HEK293 (cell line): Measurements from ENCODE around the gene VEGFC.

Source experiments
- CTCF ChIA-PET: fragments of 350-600 bp; formaldehyde crosslinking; extraction: SDS; loops from one replicate; lab custom pipeline; 2021; ENCODE audit warnings: antibody characterized with exemption; lab: Yijun Ruan, JAX
- POLR2A ChIA-PET: fragments of 300-600 bp; formaldehyde crosslinking; extraction: SDS; loops from one replicate; lab custom pipeline; 2020; ENCODE audit warnings: antibody characterized with exemption, inconsistent platforms; lab: Yijun Ruan, JAX
- H3K27ac ChIP-seq: fragments of 200-500 bp; sonication (Bioruptor generic); 2 replicates; pipeline ENCODE4 v1.5.1; 2014; ENCODE audit warnings: low read depth, low read length, control low read depth, inconsistent platforms; ENCODE audit errors: extremely low read depth
- H3K36me3 ChIP-seq, 2 experiments: fragments of 200-500 bp in 1 of 2; sonication (Bioruptor generic) in 1 of 2; 1 replicate in 1 of 2; 2 replicates in 1 of 2; pipeline ENCODE4 v1.5.1; 2014 to 2017; ENCODE audit warnings: inconsistent platforms in 2 of 2, low read length in 2 of 2; ENCODE audit not compliant: control insufficient read depth in 2 of 2, insufficient read depth in 1 of 2
- H3K4me1 ChIP-seq: fragments of 200-500 bp; sonication (Bioruptor generic); 2 replicates; pipeline ENCODE4 v1.5.1; 2014; ENCODE audit warnings: mild to moderate bottlenecking, low read length, inconsistent platforms; ENCODE audit not compliant: control insufficient read depth, insufficient read depth
- H3K4me3 ChIP-seq: 2 replicates; pipeline ENCODE4 v1.5.1; 2011; ENCODE audit warnings: low read depth, mild to moderate bottlenecking, control low read depth, low read length, moderate library complexity
- H3K9me3 ChIP-seq: fragments of 200-500 bp; sonication (Bioruptor generic); 2 replicates; pipeline ENCODE4 v1.5.1; 2014; ENCODE audit warnings: low read depth, low read length, inconsistent platforms; ENCODE audit not compliant: control insufficient read depth, insufficient read depth
- EGR2 ChIP-seq: fragments of 450-650 bp; formaldehyde crosslinking; IDR thresholded peaks from 2 replicates; pipeline ENCODE4 v1.5.1; 2016; ENCODE audit warnings: low read depth, missing biosample characterization, missing genetic modification characterization
- GLI4 ChIP-seq: fragments of 450-650 bp; formaldehyde crosslinking; IDR thresholded peaks from 2 replicates; pipeline ENCODE4 v1.5.1; 2016; ENCODE audit warnings: missing biosample characterization, missing genetic modification characterization
- HOXA7 ChIP-seq: sonication (generic); formaldehyde crosslinking; IDR thresholded peaks from 2 replicates; pipeline ENCODE4 v1.8.1; 2022; ENCODE audit warnings: missing genetic modification reagents, borderline replicate concordance
- KLF9 ChIP-seq: fragments of 450-650 bp; formaldehyde crosslinking; IDR thresholded peaks from 2 replicates; pipeline ENCODE4 v1.5.1; 2016; ENCODE audit warnings: missing biosample characterization, missing genetic modification characterization, low read depth
- PATZ1 ChIP-seq: fragments of 450-650 bp; formaldehyde crosslinking; IDR thresholded peaks from 2 replicates; pipeline ENCODE4 v1.5.1; 2016; ENCODE audit warnings: missing biosample characterization, missing genetic modification characterization
- SP3 ChIP-seq: fragments of 450-650 bp; formaldehyde crosslinking; IDR thresholded peaks from 2 replicates; pipeline ENCODE4 v1.5.1; 2016; ENCODE audit warnings: missing biosample characterization, missing genetic modification characterization
- YY1 ChIP-seq: fragments of 450-650 bp; formaldehyde crosslinking; IDR thresholded peaks from 2 replicates; pipeline ENCODE4 v1.5.1; 2018; ENCODE audit warnings: missing biosample characterization, missing genetic modification characterization
- ZBTB6 ChIP-seq: fragments of 450-650 bp; formaldehyde crosslinking; IDR thresholded peaks from 2 replicates; pipeline ENCODE4 v1.5.1; 2017; ENCODE audit warnings: missing biosample characterization, missing genetic modification characterization
- ZFHX2 ChIP-seq: fragments of 450-650 bp; formaldehyde crosslinking; conservative IDR thresholded peaks from 2 replicates; pipeline ENCODE4 v1.5.1; 2016; ENCODE audit warnings: missing biosample characterization, missing genetic modification characterization
- ZNF114 ChIP-seq: fragments of 450-650 bp; formaldehyde crosslinking; IDR thresholded peaks from 2 replicates; pipeline ENCODE4 v1.5.0; 2017; ENCODE audit warnings: missing biosample characterization, missing genetic modification characterization
- ZNF146 ChIP-seq: fragments of 450-650 bp; formaldehyde crosslinking; IDR thresholded peaks from 2 replicates; pipeline ENCODE4 v1.5.1; 2016; ENCODE audit warnings: missing biosample characterization, missing genetic modification characterization
- ZNF157 ChIP-seq: fragments of 450-650 bp; formaldehyde crosslinking; IDR thresholded peaks from 2 replicates; pipeline ENCODE4 v1.5.1; 2016; ENCODE audit warnings: missing biosample characterization, missing genetic modification characterization
- ZNF16 ChIP-seq: fragments of 450-650 bp; formaldehyde crosslinking; IDR thresholded peaks from 2 replicates; pipeline ENCODE4 v1.5.1; 2016; ENCODE audit warnings: low read depth, missing biosample characterization, missing genetic modification characterization
- ZNF169 ChIP-seq: fragments of 450-650 bp; formaldehyde crosslinking; IDR thresholded peaks from 2 replicates; pipeline ENCODE4 v1.5.1; 2016; ENCODE audit warnings: missing biosample characterization, missing genetic modification characterization
- ZNF174 ChIP-seq: fragments of 450-650 bp; formaldehyde crosslinking; IDR thresholded peaks from 2 replicates; pipeline ENCODE4 v1.5.0; 2017; ENCODE audit warnings: missing biosample characterization, mild to moderate bottlenecking, missing genetic modification characterization
- ZNF2 ChIP-seq: fragments of 450-650 bp; formaldehyde crosslinking; IDR thresholded peaks from 2 replicates; pipeline ENCODE4 v1.5.1; 2016; ENCODE audit warnings: missing biosample characterization, missing genetic modification characterization
- ZNF24 ChIP-seq: fragments of 450-650 bp; formaldehyde crosslinking; IDR thresholded peaks from 2 replicates; pipeline ENCODE4 v1.5.1; 2016; ENCODE audit warnings: missing biosample characterization, missing genetic modification characterization
- ZNF266 ChIP-seq: fragments of 450-650 bp; formaldehyde crosslinking; IDR thresholded peaks from 2 replicates; pipeline ENCODE4 v1.5.1; 2016; ENCODE audit warnings: missing biosample characterization, missing genetic modification characterization, low read depth
- ZNF416 ChIP-seq: fragments of 450-650 bp; formaldehyde crosslinking; IDR thresholded peaks from 2 replicates; pipeline ENCODE4 v1.5.1; 2016; ENCODE audit warnings: missing biosample characterization, missing genetic modification characterization
- ZNF426 ChIP-seq: fragments of 450-650 bp; formaldehyde crosslinking; IDR thresholded peaks from 2 replicates; pipeline ENCODE4 v1.5.1; 2017; ENCODE audit warnings: missing biosample characterization, missing genetic modification characterization, mild to moderate bottlenecking, inconsistent platforms, moderate library complexity
- ZNF585B ChIP-seq: fragments of 450-650 bp; formaldehyde crosslinking; IDR thresholded peaks from 2 replicates; pipeline ENCODE4 v1.5.1; 2016; ENCODE audit warnings: missing biosample characterization, missing genetic modification characterization
- ZNF670 ChIP-seq: fragments of 450-650 bp; formaldehyde crosslinking; IDR thresholded peaks from 2 replicates; pipeline ENCODE4 v1.5.1; 2016; ENCODE audit warnings: missing biosample characterization, missing genetic modification characterization, low read depth
- ZNF701 ChIP-seq: fragments of 450-650 bp; formaldehyde crosslinking; IDR thresholded peaks from 2 replicates; pipeline ENCODE4 v1.5.1; 2016; ENCODE audit warnings: missing biosample characterization, missing genetic modification characterization
- ZNF747 ChIP-seq: fragments of 450-650 bp; formaldehyde crosslinking; IDR thresholded peaks from 2 replicates; pipeline ENCODE4 v1.5.1; 2016; ENCODE audit warnings: missing biosample characterization, missing genetic modification characterization
- ZNF830 ChIP-seq: fragments of 450-650 bp; IDR thresholded peaks from 2 replicates; pipeline ENCODE4 v1.5.0; 2018; ENCODE audit warnings: missing biosample characterization, missing genetic modification characterization, low read depth, mild to moderate bottlenecking, moderate library complexity
- ZSCAN23 ChIP-seq: fragments of 450-650 bp; formaldehyde crosslinking; IDR thresholded peaks from 2 replicates; pipeline ENCODE4 v1.5.1; 2016; ENCODE audit warnings: missing biosample characterization, missing genetic modification characterization
- ZSCAN5A ChIP-seq: fragments of 450-650 bp; formaldehyde crosslinking; IDR thresholded peaks from 2 replicates; pipeline ENCODE4 v1.5.1; 2016; ENCODE audit warnings: missing biosample characterization, missing genetic modification characterization

Gene VEGFC

GRCh38 chr4:176752191-176752749, 40.5 kb downstream of the VEGFC start (continued):
- no peak for TF ChIP-seq KLF9 (tag by site-specific recombination)
- TF ChIP-seq ZNF747 (tag by site-specific recombination): no peak
- no peak for TF ChIP-seq EGR2 (tag by site-specific recombination)
- TF ChIP-seq ZNF146: no peak
- no peak for TF ChIP-seq ZNF16
- TF ChIP-seq ZSCAN5A: no peak
- no peak for TF ChIP-seq ZFHX2 (tag by site-specific recombination)
- TF ChIP-seq ZNF2 (tag by site-specific recombination): no peak

GRCh38 chr4:176751061-176751460, 41.7 kb downstream of the VEGFC start:
- no peak overlapping the region for H3K4me3 ChIP-seq
- no peaks in the 10 kb centered on the region for H3K9me3 ChIP-seq
- no peak overlapping the region for H3K27ac ChIP-seq
- TF ChIP-seq ZNF157 (tag by site-specific recombination) (no peak), ZNF416 (tag by site-specific recombination) (no peak), SP3 (tag by site-specific recombination) (no peak)
- CTCF ChIA-PET: no interaction called here
- H3K4me1 ChIP-seq: no peaks in the 10 kb centered on the region
- POLR2A ChIA-PET: no interaction called here
- no peaks in the 10 kb centered on the region for H3K36me3 ChIP-seq

GRCh38 chr4:176746846-176747245, 45.9 kb downstream of the VEGFC start:
- H3K4me3 ChIP-seq: no peak overlapping the region
- no peak for TF ChIP-seq PATZ1 (tag by site-specific recombination)
- TF ChIP-seq ZNF266 (tag by site-specific recombination): no peak
- POLR2A ChIA-PET: no interaction called here
- no peaks in the 10 kb centered on the region for H3K4me1 ChIP-seq
- no peak overlapping the region for H3K27ac ChIP-seq
- CTCF ChIA-PET: no interaction called here
- no peaks in the 10 kb centered on the region for H3K9me3 ChIP-seq
- H3K36me3 ChIP-seq: no peaks in the 10 kb centered on the region

GRCh38 chr4:176745902-176746301, 46.8 kb downstream of the VEGFC start:
- POLR2A ChIA-PET: no interaction called here
- CTCF ChIA-PET: no interaction called here
- no peaks in the 10 kb centered on the region for H3K36me3 ChIP-seq

GRCh38 chr4:176744091-176744490, 48.6 kb downstream of the VEGFC start:
- H3K9me3 ChIP-seq: no peaks in the 10 kb centered on the region
- H3K36me3 ChIP-seq: no peaks in the 10 kb centered on the region
- ChIA-PET CTCF (no interaction called here), POLR2A (no interaction called here)
- no peak overlapping the region for H3K27ac ChIP-seq
- no peaks in the 10 kb centered on the region for H3K4me1 ChIP-seq
- no peak for TF ChIP-seq ZNF426 (tag by site-specific recombination)
- TF ChIP-seq ZNF585B (tag by site-specific recombination): no peak
- TF ChIP-seq ZNF16: no peak
- no peak for TF ChIP-seq HOXA7 (CRISPR knock-in tag)
- TF ChIP-seq ZSCAN23 (tag by site-specific recombination): no peak
- TF ChIP-seq ZNF174 (tag by site-specific recombination): no peak
- no peak for TF ChIP-seq ZBTB6 (tag by site-specific recombination)
- TF ChIP-seq GLI4 (tag by site-specific recombination): no peak
- no peak for TF ChIP-seq ZNF169 (tag by site-specific recombination)
- TF ChIP-seq ZNF670: no peak
- no peak for TF ChIP-seq ZNF830 (tag by site-specific recombination)
- H3K4me3 ChIP-seq: no peak overlapping the region

More at GRCh38 chr4:176745902-176746301, 46.8 kb downstream of the VEGFC start:
- no peak overlapping the region for H3K4me3 ChIP-seq
- no peaks in the 10 kb centered on the region for H3K4me1 ChIP-seq
- no peaks in the 10 kb centered on the region for H3K9me3 ChIP-seq
- TF ChIP-seq ZNF701 (tag by site-specific recombination) (no peak), YY1 (no peak), ZNF24 (tag by site-specific recombination) (no peak), ZNF416 (tag by site-specific recombination) (no peak), ZNF114 (tag by site-specific recombination) (no peak)
- no peak overlapping the region for H3K27ac ChIP-seq
